ENCODE data around the gene TRIM41. TPM values are rescaled to one million over a fixed set of nuclear protein-coding genes. Genes with fewer than 3 reads are reported as not detected.
A peak's percentile ranks its signal among the peaks of the same experiment; 100 is the strongest.

TRIM41 gene
- total RNA-seq, 2 experiments from 2014 or later = 21.4 to 24.0 TPM

DNA sequence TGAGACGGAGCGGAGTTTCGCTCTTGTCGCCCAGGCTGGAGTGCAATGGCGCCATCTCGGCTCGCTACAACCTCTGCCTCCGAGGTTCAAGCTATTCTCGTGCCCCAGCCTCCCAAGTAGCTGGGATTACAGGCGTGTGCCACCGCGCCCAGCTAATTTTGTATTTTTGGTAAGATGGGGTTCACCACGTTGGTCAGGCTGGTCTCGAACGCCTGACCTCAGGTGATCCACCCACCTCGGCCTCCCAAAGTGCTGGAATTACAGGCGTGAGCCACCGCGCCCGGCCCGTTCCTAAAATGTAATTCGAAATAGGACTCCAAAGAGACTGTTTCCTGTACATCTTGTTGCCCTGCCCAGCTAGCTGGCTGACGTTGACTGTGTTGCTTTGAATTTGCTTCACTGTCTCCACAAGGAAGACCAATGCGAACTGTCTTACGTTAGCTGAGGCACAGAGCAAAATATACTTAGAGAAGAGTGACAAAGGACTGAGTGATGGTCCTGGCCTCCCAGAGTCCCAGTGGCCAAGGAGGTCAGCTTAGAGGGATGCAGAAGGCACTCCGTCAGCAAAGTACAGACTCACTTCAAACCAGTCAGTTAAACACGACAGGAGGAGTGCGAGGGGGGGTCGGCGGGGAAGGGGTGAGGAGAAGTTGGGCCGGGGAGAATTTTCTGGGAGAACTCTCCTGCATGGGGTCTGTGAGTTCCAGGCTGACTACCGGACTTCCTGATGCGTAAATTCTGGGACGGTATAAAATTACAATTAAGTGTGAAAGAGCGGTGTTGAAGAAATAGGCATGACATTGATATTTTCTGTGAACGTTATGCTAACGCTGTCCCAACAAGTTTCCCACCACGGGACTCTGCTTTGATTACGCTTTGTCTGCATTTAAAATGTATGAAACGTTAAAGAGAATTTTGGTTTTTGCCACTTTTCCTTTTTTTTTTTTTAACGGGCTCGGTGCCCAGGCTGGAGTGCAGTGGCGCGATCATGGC is 6.8 kb upstream of the TRIM41 start:
- intact Hi-C loops (cut with DNase I, micrococcal nuclease) = loop anchor here (1.0 to 10.0 kb wide), 2 partner anchors 10 to 51 kb away; no protein-coding TSS in a partner anchor
- H3K4me1 ChIP-seq (ENCODE audit: insufficient read depth, low read length) = peaks cover 47% of the 10 kb centered on the region

GRCh38 chr5:181217111-181217802 is 5.8 kb upstream of the TRIM41 start:
- ATAC-seq (ENCODE audit: poor library complexity) (peak; percentile 31), DNase-seq (peak; percentile 36 to 87 (median 61))
- peak overlapping the region; percentile 97 for H3K4me3 Mint-ChIP-seq
- Histone ChIP-seq H3K4me1 (ENCODE audit: insufficient read depth, low read length) (peaks cover 56% of the 10 kb centered on the region), H3K36me3 (ENCODE audit: insufficient read depth, low read length) (no peaks in the 10 kb centered on the region), H3K27me3 (ENCODE audit: control insufficient read depth in 1 of 2, insufficient read depth in 2 of 2, low read length in 2 of 2) (no peaks in the 10 kb centered on the region), H3K4me3 (ENCODE audit: low read length) (peak overlapping the region; percentile 81), H3K9me3 (ENCODE audit: control insufficient read depth in 1 of 2, insufficient read depth in 1 of 2, low read length in 2 of 2) (no peaks in the 10 kb centered on the region), H3K27ac (ENCODE audit: low read depth in 1 of 2, low read length in 2 of 2) (peak overlapping the region; percentile 39 to 41)
- TF ChIP-seq, protein P1, sequence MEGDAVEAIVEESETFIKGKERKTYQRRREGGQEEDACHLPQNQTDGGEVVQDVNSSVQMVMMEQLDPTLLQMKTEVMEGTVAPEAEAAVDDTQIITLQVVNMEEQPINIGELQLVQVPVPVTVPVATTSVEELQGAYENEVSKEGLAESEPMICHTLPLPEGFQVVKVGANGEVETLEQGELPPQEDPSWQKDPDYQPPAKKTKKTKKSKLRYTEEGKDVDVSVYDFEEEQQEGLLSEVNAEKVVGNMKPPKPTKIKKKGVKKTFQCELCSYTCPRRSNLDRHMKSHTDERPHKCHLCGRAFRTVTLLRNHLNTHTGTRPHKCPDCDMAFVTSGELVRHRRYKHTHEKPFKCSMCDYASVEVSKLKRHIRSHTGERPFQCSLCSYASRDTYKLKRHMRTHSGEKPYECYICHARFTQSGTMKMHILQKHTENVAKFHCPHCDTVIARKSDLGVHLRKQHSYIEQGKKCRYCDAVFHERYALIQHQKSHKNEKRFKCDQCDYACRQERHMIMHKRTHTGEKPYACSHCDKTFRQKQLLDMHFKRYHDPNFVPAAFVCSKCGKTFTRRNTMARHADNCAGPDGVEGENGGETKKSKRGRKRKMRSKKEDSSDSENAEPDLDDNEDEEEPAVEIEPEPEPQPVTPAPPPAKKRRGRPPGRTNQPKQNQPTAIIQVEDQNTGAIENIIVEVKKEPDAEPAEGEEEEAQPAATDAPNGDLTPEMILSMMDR (IDR thresholded peaks at IDR 0.05) = no peak
- H3K27me3 Mint-ChIP-seq = peaks cover 20% of the 10 kb centered on the region
- H3K36me3 Mint-ChIP-seq (ENCODE audit: low read depth) = peaks cover 35% of the 10 kb centered on the region
- POLR2A ChIA-PET = interaction anchor here (2.4 to 2.5 kb wide), 3 partner anchors 11 to 44 kb away, joined by 14 to 69 read pairs (median 41); partner anchors contain the start of genes TRIM52 and TRIM7
- intact Hi-C loops (cut with DNase I, micrococcal nuclease) = loop anchor here in 1 of 2 experiments (1.0 to 10.0 kb wide), 2 partner anchors 26 to 52 kb away; no protein-coding TSS in a partner anchor
- no peaks in the 10 kb centered on the region for H3K9me3 Mint-ChIP-seq
- peak overlapping the region; percentile 88 for H3K27ac Mint-ChIP-seq
- H3K4me1 Mint-ChIP-seq (ENCODE audit: low read depth) = peaks cover 41% of the 10 kb centered on the region
- CTCF ChIA-PET = no interaction called here

More for the DNA sequence above, 6.8 kb upstream of the TRIM41 start:
- Mint-ChIP-seq H3K36me3 (ENCODE audit: low read depth) (peaks cover 26% of the 10 kb centered on the region), H3K4me3 (peak overlapping the region; percentile 97), H3K4me1 (ENCODE audit: low read depth) (peaks cover 32% of the 10 kb centered on the region), H3K9me3 (no peaks in the 10 kb centered on the region), H3K27me3 (peaks cover 10% of the 10 kb centered on the region), H3K27ac (peak overlapping the region; percentile 88)
- TF ChIP-seq, protein P1 (IDR thresholded peaks at IDR 0.05) = no peak
- no peaks in the 10 kb centered on the region for H3K27me3 ChIP-seq (ENCODE audit: control insufficient read depth in 1 of 2, insufficient read depth in 2 of 2, low read length in 2 of 2)
- H3K27ac ChIP-seq (ENCODE audit: low read depth in 1 of 2, low read length in 2 of 2) = peak overlapping the region in 1 of 2 donors; percentile 1
- no peaks in the 10 kb centered on the region for H3K36me3 ChIP-seq (ENCODE audit: insufficient read depth, low read length)
- peak; percentile 61 for ATAC-seq (ENCODE audit: poor library complexity)
- H3K9me3 ChIP-seq (ENCODE audit: control insufficient read depth in 1 of 2, insufficient read depth in 1 of 2, low read length in 2 of 2) = no peaks in the 10 kb centered on the region
- peak overlapping the region; percentile 81 for H3K4me3 ChIP-seq (ENCODE audit: low read length)
- DNase-seq = peak in 6 of 14 experiments; percentile 41 to 70 (median 60)
- ChIA-PET CTCF (no interaction called here), POLR2A (interaction anchor here (0.7 to 2.5 kb wide), 8 partner anchors 10 to 413 kb away, joined by 3 to 69 read pairs (median 6); partner anchors contain the start of genes TRIM52 and TRIM7)

- Histone ChIP-seq H3K9me3 (ENCODE audit: control insufficient read depth in 1 of 2, insufficient read depth in 1 of 2, low read length in 2 of 2) (no peaks in the 10 kb centered on the region), H3K4me3 (ENCODE audit: low read length) (peak overlapping the region; percentile 81), H3K36me3 (ENCODE audit: insufficient read depth, low read length) (no peaks in the 10 kb centered on the region), H3K27ac (ENCODE audit: low read depth in 1 of 2, low read length in 2 of 2) (peak overlapping the region; percentile 39 to 41), H3K27me3 (ENCODE audit: control insufficient read depth in 1 of 2, insufficient read depth in 2 of 2, low read length in 2 of 2) (no peaks in the 10 kb centered on the region), H3K4me1 (ENCODE audit: insufficient read depth, low read length) (peaks cover 61% of the 10 kb centered on the region)
- TF ChIP-seq, protein P1 (IDR thresholded peaks at IDR 0.05) = no peak
- peaks cover 24% of the 10 kb centered on the region for H3K27me3 Mint-ChIP-seq
- no peaks in the 10 kb centered on the region for H3K9me3 Mint-ChIP-seq
- ATAC-seq (ENCODE audit: poor library complexity) (peak; percentile 28), DNase-seq (peak in 11 of 14 experiments; percentile 32 to 74 (median 41))
- peaks cover 40% of the 10 kb centered on the region for H3K36me3 Mint-ChIP-seq (ENCODE audit: low read depth)
- intact Hi-C loops (cut with DNase I, micrococcal nuclease) = loop anchor here (1.0 to 10.0 kb wide), 3 partner anchors 10 to 53 kb away; no protein-coding TSS in a partner anchor
- ChIA-PET CTCF (no interaction called here), POLR2A (interaction anchor here (2.4 to 2.5 kb wide), 3 partner anchors 12 to 43 kb away, joined by 14 to 69 read pairs (median 41); partner anchors contain the start of genes TRIM52 and TRIM7)
- peak overlapping the region; percentile 97 for H3K4me3 Mint-ChIP-seq
- peak overlapping the region; percentile 88 for H3K27ac Mint-ChIP-seq
- peaks cover 45% of the 10 kb centered on the region for H3K4me1 Mint-ChIP-seq (ENCODE audit: low read depth)
These were observed 5.3 kb upstream of the TRIM41 start for GRCh38 chr5:181217803-181218062.
